ENCODE data around the gene TRPM8. TPM values are rescaled to one million over a fixed set of nuclear protein-coding genes. Genes with fewer than 3 reads are reported as not detected.

The TRPM8 gene
- total and polyA plus RNA-seq, 2 experiments from 2014 or later, result 0.16 to 0.33 TPM

DNA sequence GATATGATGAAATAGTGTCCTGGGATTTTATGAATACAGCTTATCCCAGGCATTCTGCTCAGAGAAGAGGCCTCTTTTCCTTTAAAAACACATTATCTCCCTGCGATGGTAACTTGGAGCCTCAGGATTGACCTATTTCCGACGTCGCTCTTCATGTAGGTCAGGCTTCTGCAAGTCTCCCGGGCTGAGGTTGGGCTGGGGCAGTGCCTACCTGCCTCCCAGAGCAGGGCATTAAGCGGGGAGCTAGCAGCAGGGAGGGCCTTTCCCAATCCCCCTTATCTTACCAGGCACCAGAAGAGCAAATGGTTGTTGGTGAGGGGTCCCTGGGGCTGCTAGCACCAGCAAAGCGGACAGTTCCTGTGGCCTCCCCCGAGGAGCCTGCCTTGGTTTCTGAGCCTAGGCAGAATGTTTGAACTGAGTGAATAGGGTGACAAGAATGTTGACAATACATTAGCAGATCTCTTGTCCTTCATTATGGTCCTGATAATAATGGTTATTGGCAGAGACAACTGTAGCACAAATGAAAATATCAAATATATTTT, 60.2 kb downstream of the TRPM8 start:
- Histone ChIP-seq H3K36me3 (replicated peaks; ENCODE audit: insufficient read depth, low read depth) (no peaks in the 10 kb centered on the region), H3K4me2 (no peak overlapping the region), H3K4me3 (no peak overlapping the region), H3K9me2 (replicated peaks; ENCODE audit: insufficient read depth) (no peaks in the 10 kb centered on the region), H3K4me1 (ENCODE audit: insufficient read depth) (no peaks in the 10 kb centered on the region), H2AFZ (no peak overlapping the region), H4K20me1 (ENCODE audit: insufficient read depth, poor library complexity, severe bottlenecking) (no peaks in the 10 kb centered on the region), H3K79me2 (no peaks in the 10 kb centered on the region), H3K9me3 (ENCODE audit: low read depth) (no peaks in the 10 kb centered on the region), H3K27ac (no peak overlapping the region), H3K27me3 (no peaks in the 10 kb centered on the region)
- DNase-seq (ENCODE audit: low spot score), result no peak
- 65% methylated on average over 8 of the region's 8 CpGs for WGBS (ENCODE audit: low lambda C conversion rate, missing lambda C conversion rate)
- TF ChIP-seq CTCF (IDR thresholded peaks at IDR 0.05; ENCODE audit: poor library complexity), result no peak
- no peak for TF ChIP-seq EZH2 (IDR thresholded peaks at IDR 0.05; ENCODE audit: borderline replicate concordance)
- TF ChIP-seq EZH2phosphoT487 (IDR thresholded peaks at IDR 0.05; ENCODE audit: low read depth, severe bottlenecking, unreplicated experiment), result no peak

DNA sequence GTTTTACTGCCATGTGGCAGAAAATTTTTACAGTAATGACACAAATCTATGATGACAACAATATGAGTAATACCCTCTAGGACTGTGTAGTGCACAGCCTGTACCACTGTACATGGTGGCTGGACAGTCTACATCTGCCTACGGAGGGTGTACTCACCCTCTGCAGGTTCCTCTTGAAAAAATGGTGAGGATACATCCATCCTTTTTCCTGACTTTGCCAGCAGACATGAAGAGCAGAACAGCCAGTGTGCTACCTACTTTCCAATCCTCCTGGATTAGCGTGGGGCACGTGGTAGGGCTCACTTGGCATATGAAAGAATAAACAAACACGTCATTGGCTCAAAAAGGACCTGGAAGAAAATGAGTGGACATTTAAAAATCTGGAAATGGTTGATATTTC, 62.6 kb downstream of the TRPM8 start:
- H3K9me2 ChIP-seq (replicated peaks; ENCODE audit: insufficient read depth), result no peaks in the 10 kb centered on the region
- no peak for DNase-seq (ENCODE audit: low spot score)
- no peaks in the 10 kb centered on the region for H3K4me1 ChIP-seq (ENCODE audit: insufficient read depth)
- no peaks in the 10 kb centered on the region for H3K27me3 ChIP-seq
- H2AFZ ChIP-seq, result no peak overlapping the region
- H3K4me3 ChIP-seq, result no peak overlapping the region
- H3K9me3 ChIP-seq (ENCODE audit: low read depth), result no peaks in the 10 kb centered on the region
- no peaks in the 10 kb centered on the region for H3K36me3 ChIP-seq (replicated peaks; ENCODE audit: insufficient read depth, low read depth)
- WGBS (ENCODE audit: low lambda C conversion rate, missing lambda C conversion rate), result 87% methylated on average over 4 of the region's 4 CpGs
- TF ChIP-seq EZH2phosphoT487 (IDR thresholded peaks at IDR 0.05; ENCODE audit: low read depth, severe bottlenecking, unreplicated experiment) (no peak), EZH2 (IDR thresholded peaks at IDR 0.05; ENCODE audit: borderline replicate concordance) (no peak), CTCF (IDR thresholded peaks at IDR 0.05; ENCODE audit: poor library complexity) (no peak)
- no peaks in the 10 kb centered on the region for H4K20me1 ChIP-seq (ENCODE audit: insufficient read depth, poor library complexity, severe bottlenecking)
- no peaks in the 10 kb centered on the region for H3K79me2 ChIP-seq
- no peak overlapping the region for H3K27ac ChIP-seq
- H3K4me2 ChIP-seq, result no peak overlapping the region

GRCh38 chr2:233980955-233981561, 63.9 kb downstream of the TRPM8 start:
- Histone ChIP-seq H3K9me2 (replicated peaks; ENCODE audit: insufficient read depth) (no peaks in the 10 kb centered on the region), H3K4me1 (ENCODE audit: insufficient read depth) (no peaks in the 10 kb centered on the region), H3K27ac (peak overlapping the region; percentile 0), H2AFZ (no peak overlapping the region), H3K36me3 (replicated peaks; ENCODE audit: insufficient read depth, low read depth) (no peaks in the 10 kb centered on the region), H4K20me1 (ENCODE audit: insufficient read depth, poor library complexity, severe bottlenecking) (no peaks in the 10 kb centered on the region), H3K9me3 (ENCODE audit: low read depth) (no peaks in the 10 kb centered on the region), H3K27me3 (no peaks in the 10 kb centered on the region), H3K4me3 (no peak overlapping the region), H3K79me2 (no peaks in the 10 kb centered on the region), H3K4me2 (no peak overlapping the region)
- TF ChIP-seq EZH2phosphoT487 (IDR thresholded peaks at IDR 0.05; ENCODE audit: low read depth, severe bottlenecking, unreplicated experiment), result no peak
- TF ChIP-seq CTCF (IDR thresholded peaks at IDR 0.05; ENCODE audit: poor library complexity), result no peak
- no peak for TF ChIP-seq EZH2 (IDR thresholded peaks at IDR 0.05; ENCODE audit: borderline replicate concordance)
- DNase-seq (ENCODE audit: low spot score), result no peak
- WGBS (ENCODE audit: low lambda C conversion rate, missing lambda C conversion rate), result 93% methylated on average over 5 of the region's 5 CpGs
